SJCRH30 (cell line): ENCODE data around the gene IL12RB1. TPM values are rescaled to one million over a fixed set of nuclear protein-coding genes. Genes with fewer than 3 reads are reported as not detected.
"Not testable (repeated sequence)": the region's sequence is repeated elsewhere in the genome, so short reads cannot be mapped to it uniquely, and the experiment has no call there.

ENCODE experiments used
- DNase-seq, 2 experiments: peaks; one replicate each; pipeline ENCODE4 v3.0.0-alpha.2; 2015 to 2020
- H3K27ac ChIP-seq: fragments of 250-450 bp; sonication (Bioruptor Pico); 2 replicates; pipeline ENCODE4 v1.5.1; 2020; ENCODE audit warnings: mild to moderate bottlenecking, moderate library complexity
- H3K27me3 ChIP-seq: fragments of 250-450 bp; sonication (Bioruptor Pico); 2 replicates; pipeline ENCODE4 v1.5.1; 2020; ENCODE audit warnings: mild to moderate bottlenecking, moderate library complexity
- H3K36me3 ChIP-seq: fragments of 250-450 bp; sonication (Bioruptor Pico); 2 replicates; pipeline ENCODE4 v1.5.1; 2020; ENCODE audit warnings: mild to moderate bottlenecking, moderate library complexity
- H3K4me1 ChIP-seq: fragments of 250-450 bp; sonication (Bioruptor Pico); 2 replicates; pipeline ENCODE4 v1.5.1; 2020; ENCODE audit warnings: mild to moderate bottlenecking, moderate library complexity
- H3K4me3 ChIP-seq: fragments of 250-450 bp; sonication (Bioruptor Pico); 2 replicates; pipeline ENCODE4 v1.5.1; 2020; ENCODE audit warnings: mild to moderate bottlenecking, moderate library complexity
- H3K9me3 ChIP-seq: fragments of 250-450 bp; sonication (Bioruptor Pico); replicated peaks from 2 replicates; pipeline ENCODE4 v1.5.1; 2020; ENCODE audit warnings: mild to moderate bottlenecking, moderate library complexity
- total RNA-seq: library from RNA; depleted of rRNA; stranded (reverse); fragments of >200 nt; shearing (Covaris generic); gene quantifications from 2 replicates; pipeline ENCODE4 v1.2.3, GENCODE V29; 2014

Gene IL12RB1
- total RNA-seq, 1 experiment from 2014 or later: not detected

DNA sequence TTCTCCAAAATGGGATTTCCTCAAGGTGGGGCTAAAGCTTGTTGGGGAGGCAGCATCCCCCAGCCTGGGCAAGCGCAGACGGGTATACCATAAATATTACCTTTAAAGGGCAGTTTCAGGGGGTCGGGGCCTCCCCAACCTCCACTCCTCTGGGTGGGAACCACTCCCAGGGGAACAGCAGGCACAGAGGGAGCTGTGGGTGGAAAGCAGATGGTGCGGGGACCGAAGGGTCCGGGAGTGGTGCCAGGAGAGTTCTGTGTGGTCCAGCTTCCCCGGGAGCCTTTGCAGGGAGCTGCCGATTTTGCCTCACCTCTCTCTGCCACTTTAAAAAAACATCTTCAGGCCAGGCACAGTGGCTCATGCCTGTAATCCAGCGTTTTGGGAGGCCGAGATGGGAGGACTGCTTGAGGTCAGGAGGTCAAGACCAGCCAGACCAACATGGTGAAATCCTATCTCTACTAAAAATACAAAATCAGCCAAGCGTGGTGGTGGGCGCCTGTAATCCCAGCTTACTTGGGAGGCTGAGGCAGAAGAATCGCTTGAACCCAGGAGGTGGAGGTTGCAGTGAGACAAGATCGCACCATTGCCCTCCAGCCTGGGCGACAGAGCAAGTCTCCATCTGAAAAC lies 16.3 kb upstream of the IL12RB1 start:
- Histone ChIP-seq H3K4me1 (no peaks in the 10 kb centered on the region), H3K27ac (no peak overlapping the region), H3K36me3 (no peaks in the 10 kb centered on the region), H3K27me3 (peaks cover 35% of the 10 kb centered on the region), H3K9me3 (no peaks in the 10 kb centered on the region), H3K4me3 (no peak overlapping the region)
- peak in 1 of 2 experiments; percentile 35 for DNase-seq

DNA sequence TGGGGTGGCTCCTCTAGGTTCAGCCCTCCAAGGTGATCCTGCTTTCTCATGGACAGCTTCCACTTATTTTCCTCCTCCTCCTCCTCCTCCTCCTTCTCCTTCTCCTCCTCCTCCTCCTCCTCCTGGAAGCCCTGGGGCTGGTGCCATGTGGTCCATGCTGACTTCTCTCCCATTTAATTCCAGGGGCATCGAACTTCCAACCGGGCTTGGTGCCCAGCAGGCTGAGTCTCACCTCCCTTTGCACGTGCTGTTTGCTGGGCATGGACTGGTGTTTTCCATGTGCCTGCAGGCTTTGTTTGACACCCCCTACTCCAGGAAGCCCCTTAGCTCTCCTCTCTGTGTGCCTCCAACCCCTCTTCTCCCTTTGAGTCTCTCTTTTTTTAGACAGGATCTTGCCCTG lies 14.5 kb upstream of the IL12RB1 start:
- DNase-seq: no peak
- peaks cover 28% of the 10 kb centered on the region for H3K27me3 ChIP-seq

DNA sequence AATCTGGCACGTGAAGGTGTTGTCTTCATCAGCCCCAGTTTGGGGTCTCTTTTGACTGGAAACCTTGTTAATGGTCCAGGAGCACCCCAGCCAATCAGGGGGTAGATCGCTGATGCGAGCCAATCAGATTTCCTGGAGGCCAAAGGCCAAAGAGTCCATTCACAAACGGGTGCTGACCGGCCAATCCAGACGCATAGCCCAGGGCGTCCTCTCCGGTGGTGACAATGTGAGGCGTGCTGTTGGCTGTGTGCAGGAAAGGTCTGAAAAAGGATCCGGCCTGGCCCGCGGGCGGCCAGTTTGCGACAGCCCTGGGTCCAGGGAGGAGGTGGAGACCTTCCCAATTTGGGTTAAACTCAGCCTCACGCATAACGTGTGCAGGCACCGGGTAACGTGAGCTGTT lies 14.0 kb upstream of the IL12RB1 start:
- H3K4me1 ChIP-seq: no peaks in the 10 kb centered on the region
- DNase-seq: peak; percentile 47 to 67
- no peaks in the 10 kb centered on the region for H3K36me3 ChIP-seq
- H3K9me3 ChIP-seq: no peaks in the 10 kb centered on the region
- no peak overlapping the region for H3K4me3 ChIP-seq
- peaks cover 28% of the 10 kb centered on the region for H3K27me3 ChIP-seq
- no peak overlapping the region for H3K27ac ChIP-seq

More for the DNA sequence above, 14.5 kb upstream of the IL12RB1 start:
- Histone ChIP-seq H3K4me3 (no peak overlapping the region), H3K9me3 (no peaks in the 10 kb centered on the region), H3K27ac (no peak overlapping the region), H3K4me1 (no peaks in the 10 kb centered on the region), H3K36me3 (no peaks in the 10 kb centered on the region)

DNA sequence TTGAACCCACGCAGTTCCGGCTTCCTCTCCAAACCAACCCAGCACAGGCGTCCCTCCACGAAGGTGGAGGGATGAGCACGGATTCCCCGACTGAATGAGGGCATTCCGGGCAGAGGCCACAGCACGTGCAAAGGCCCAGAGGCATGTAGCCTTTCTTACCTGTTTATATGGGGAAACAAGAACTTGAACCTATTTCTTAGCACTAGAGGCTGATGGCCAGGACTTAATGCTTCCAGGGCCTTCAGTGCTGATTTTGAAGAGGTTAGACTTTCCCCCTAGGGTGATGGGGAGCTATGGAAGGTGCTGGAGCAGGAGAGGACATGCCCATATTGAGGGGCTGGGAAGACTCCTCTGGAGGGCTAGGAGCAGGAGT lies 12.9 kb upstream of the IL12RB1 start:
- Histone ChIP-seq H3K9me3 (no peaks in the 10 kb centered on the region), H3K27me3 (peaks cover 28% of the 10 kb centered on the region), H3K27ac (no peak overlapping the region), H3K36me3 (no peaks in the 10 kb centered on the region), H3K4me1 (no peaks in the 10 kb centered on the region), H3K4me3 (no peak overlapping the region)
- no peak for DNase-seq

DNA sequence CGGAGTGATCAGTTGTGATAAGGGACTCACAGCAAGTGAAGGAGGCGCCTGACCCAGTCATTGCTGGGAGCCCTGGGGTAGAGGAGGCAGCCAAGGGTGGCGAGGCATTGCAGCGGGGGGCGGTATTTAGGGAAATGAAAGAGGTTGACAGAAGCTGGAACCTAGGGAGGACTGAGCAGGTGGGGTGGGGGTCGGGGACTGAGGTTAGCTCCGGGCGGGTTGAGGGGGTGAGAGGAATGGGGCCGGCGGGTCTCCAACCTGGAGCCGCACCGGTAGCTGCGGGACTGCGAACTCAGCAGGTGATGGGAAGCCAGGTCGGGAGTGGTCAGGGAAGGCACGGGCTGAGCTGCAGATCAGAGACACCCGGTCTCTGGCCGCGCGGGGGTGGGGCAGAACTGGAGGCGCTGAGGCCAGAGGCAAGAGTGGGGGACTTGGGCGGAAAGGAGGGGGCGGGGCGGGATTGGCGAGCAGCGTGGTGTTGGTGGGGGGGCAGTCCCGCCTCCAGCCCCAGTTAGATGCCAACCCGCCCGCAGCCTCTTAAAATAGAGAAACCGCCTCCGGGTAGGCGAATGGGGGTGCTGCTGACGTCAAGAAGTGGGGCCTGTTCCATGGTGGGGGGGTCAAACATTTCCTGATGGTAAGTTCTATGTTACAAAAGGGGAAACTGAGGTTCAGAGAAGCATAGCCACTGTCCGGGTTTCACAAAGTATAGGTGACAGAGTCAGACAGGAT lies 12.3 kb upstream of the IL12RB1 start:
- H3K27me3 ChIP-seq: peaks cover 28% of the 10 kb centered on the region; the same call in 1 of the 2 replicates
- no peaks in the 10 kb centered on the region for H3K4me1 ChIP-seq
- H3K36me3 ChIP-seq: no peaks in the 10 kb centered on the region
- DNase-seq: no peak
- no peaks in the 10 kb centered on the region for H3K9me3 ChIP-seq
- H3K4me3 ChIP-seq: no peak overlapping the region
- no peak overlapping the region for H3K27ac ChIP-seq

DNA sequence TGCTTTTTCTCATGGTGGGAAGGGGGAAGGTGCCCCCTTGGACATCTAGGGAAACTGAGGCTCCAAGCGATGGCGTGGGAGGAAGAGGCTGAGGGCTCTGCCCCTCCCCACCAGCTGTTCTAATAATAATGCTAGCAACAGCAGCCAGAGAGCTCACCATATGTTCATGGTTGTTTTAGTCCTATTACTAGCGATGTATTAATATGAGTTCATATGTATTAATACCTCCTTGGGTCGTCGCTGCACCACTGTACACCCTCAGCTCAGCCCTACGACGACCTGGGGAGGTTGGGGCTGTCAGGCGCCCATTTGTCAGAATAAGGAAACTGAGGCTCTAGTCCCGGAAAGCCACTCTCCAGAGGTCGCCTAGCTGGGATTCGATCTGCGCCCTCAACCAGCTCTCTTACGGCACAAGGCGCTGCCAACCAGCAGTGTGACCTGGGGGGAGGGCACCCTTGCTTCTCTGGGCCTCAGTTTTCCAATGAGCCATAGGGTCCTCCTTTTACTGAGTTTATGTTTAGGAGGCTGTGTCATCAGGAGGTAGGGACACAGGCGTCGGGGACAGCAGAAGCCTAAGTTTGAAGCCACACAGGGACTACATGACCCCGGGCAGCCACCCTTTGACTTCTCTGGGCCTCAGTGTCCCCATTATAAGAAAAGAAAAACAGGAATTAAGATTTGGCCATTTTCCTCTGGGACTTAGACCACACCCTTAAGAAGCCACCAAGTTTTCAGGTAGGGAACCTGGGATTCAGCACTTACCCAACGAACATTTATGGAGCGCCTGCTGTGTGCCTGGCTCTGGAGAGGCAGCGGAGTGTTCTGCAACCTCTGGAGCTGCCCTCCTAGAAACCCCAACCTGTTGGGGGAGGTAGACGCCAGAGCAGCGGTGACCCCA lies 11.5 kb upstream of the IL12RB1 start:
- DNase-seq: no peak
- Histone ChIP-seq H3K4me3 (no peak overlapping the region), H3K36me3 (no peaks in the 10 kb centered on the region), H3K9me3 (no peaks in the 10 kb centered on the region), H3K27ac (no peak overlapping the region), H3K4me1 (no peaks in the 10 kb centered on the region), H3K27me3 (peaks cover 24% of the 10 kb centered on the region; the same call in 1 of the 2 replicates)

DNA sequence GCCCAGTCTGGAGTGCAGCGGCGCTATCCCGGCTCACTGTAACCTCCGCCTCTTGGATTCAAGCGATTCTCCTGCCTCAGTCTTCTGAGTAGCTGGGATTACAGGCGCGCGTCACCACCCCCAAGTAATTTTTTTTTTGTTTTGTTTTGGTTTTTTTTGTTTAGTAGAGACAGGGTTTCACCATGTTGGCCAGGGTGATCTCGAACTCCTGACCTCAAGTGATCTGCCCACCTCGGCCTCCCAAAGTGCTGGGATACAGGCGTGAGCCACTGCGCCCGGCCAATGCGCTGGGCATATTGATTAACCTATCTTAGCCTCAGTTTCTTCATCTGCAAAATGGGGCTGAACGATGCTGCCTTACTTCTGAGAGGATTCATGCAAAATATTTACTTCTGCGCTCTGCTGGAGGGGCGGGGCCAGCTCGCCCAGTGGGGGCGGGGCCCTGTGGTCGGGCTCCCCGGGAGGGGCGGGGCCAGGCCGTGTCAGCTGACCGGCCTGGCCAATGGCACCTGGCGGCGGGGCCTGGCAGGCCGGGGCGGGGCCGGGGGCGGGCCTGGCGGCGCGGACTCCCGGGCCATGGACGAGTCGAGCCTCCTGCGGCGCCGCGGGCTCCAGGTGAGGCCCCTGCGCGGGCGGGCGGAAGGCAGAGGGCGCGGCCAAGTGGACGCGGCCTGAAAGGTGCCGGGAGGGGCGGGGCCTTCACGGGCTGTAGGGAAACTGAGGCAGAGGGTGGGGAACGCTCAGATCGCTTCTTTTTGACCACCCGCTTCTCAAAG lies 10.7 kb upstream of the IL12RB1 start, which contains the start of gene MAST3:
MAST3 (plus strand) TSS at position 562 of the 776 bp plus-strand sequence; CDS start at position 577, 15 bp downstream.
- no peaks in the 10 kb centered on the region for H3K4me1 ChIP-seq
- peaks cover 20% of the 10 kb centered on the region; the same call in 1 of the 2 replicates for H3K27me3 ChIP-seq
- no peak within 1 kb of the TSS for H3K27ac ChIP-seq
- H3K36me3 ChIP-seq: no peaks in the 10 kb centered on the region
- no peak for DNase-seq
- no peaks in the 10 kb centered on the region for H3K9me3 ChIP-seq
- no peak within 1 kb of the TSS for H3K4me3 ChIP-seq

DNA sequence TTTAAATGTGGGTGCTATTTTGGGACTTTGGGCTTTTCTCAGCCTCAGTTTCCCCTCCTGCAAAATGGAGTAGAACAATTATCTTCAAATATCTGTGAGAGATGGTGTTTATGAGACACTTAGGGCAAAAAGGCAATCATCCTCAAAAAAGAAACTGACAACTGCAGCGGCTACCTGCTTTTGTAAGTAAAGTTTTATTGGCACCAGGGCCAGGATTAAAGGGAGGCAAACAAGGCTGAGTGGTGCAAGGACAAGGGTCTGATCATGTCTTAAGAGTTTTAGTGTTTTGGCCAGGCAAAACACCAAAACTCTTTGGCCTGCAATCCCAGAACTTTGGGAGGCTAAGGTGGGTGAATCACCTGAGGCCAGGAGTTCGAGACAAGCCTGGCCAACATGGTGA lies 9.5 kb upstream of the IL12RB1 start:
- no peaks in the 10 kb centered on the region for H3K4me1 ChIP-seq
- no peak overlapping the region for H3K27ac ChIP-seq
- DNase-seq: no peak
- H3K9me3 ChIP-seq: no peaks in the 10 kb centered on the region
- H3K4me3 ChIP-seq: no peak overlapping the region
- H3K36me3 ChIP-seq: no peaks in the 10 kb centered on the region
- peaks cover 20% of the 10 kb centered on the region for H3K27me3 ChIP-seq

DNA sequence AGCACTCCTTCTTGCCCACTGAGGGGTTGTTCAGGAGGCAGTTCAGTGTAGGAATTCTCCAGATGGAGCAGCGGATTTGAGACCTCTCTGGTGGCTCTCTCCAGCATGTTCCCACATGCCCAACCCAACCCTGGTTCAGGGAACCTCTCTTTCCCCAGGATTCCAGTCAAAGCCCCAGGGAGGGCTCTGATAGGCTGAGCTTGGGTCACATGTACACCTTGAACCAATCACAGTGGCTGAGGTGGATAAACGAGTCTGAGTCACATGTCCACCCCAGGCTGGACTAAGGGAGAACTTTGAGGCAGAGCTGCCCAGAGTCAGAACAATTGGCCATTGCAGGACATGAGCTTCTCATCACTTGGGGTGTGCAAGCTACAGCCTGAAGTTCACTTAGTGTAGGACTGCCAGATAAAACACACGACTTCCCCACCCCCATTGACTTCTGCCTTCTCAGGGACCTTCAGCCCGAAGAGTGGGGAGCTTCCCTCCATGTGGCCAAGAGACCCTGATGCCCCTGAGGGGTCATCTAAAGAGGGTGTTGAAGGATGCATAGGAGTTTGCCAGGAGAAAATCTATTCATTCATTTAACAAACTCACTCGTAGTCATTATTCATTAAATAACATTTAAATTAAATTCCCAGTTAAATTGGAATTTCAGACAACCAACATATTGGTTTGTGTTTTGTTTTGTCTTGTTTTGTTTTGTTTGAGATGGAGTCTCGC lies 6.9 kb upstream of the IL12RB1 start:
- Histone ChIP-seq H3K4me3 (no peak overlapping the region), H3K27ac (no peak overlapping the region), H3K27me3 (peaks cover 21% of the 10 kb centered on the region), H3K4me1 (no peaks in the 10 kb centered on the region), H3K9me3 (no peaks in the 10 kb centered on the region), H3K36me3 (no peaks in the 10 kb centered on the region)
- peak; percentile 49 to 68 for DNase-seq

DNA sequence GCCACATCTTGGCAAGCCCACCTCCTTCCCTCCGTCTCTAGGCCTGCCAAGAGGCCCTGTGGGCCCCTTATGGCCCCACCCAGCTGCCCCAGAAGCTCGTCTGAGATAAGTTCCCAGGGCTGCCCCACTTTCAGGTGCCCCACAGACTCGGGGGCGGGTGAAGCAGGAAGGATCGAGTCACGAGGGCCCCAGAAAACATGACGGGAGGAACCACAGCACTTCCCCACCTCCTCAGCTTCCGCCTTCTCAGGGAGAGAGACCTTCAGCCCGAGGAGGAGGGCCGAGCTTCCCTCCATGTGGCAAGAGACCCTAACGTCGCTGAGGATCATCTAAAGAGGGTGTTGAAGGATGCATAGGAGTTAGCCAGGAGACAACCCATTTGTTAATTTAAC lies 4.5 kb upstream of the IL12RB1 start:
- H3K27me3 ChIP-seq: peaks cover 26% of the 10 kb centered on the region
- H3K27ac ChIP-seq: no peak overlapping the region
- no peaks in the 10 kb centered on the region for H3K36me3 ChIP-seq
- no peak overlapping the region for H3K4me3 ChIP-seq
- no peaks in the 10 kb centered on the region for H3K9me3 ChIP-seq
- DNase-seq: no peak
- H3K4me1 ChIP-seq: no peaks in the 10 kb centered on the region

DNA sequence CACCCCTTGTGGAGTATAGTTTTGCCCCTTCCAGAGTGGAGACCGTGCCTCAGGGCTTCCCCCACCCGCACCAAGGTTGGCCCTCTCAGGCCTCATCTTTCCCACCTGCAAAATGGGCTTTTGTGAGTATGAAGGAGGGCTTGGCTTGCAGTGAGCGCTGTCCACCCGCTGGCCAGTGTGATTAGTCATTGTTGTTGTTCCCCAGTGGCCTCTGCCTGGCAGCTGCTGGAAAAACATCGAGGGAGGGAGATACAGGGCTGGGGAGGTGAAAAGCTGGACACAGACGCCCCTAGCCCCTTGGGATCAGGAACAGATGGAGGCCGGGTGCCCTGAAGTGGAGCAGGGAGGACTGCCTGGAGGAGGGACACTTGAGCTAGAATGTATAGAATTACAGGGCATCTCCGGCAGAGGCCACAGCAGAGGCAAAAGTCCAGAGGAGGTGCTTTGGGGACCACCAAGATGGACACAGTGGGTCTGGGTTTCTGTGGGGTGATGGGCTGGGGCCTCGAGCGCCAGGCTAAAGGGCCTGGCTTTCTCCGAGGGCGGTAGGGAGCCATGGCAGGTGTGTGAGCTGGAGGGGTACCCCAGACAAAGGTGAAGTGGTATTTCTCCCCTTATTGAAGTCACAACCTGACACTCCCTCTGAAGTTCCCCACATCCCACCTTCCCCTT lies 3.9 kb upstream of the IL12RB1 start:
- no peaks in the 10 kb centered on the region for H3K4me1 ChIP-seq
- H3K27ac ChIP-seq: no peak overlapping the region
- H3K4me3 ChIP-seq: no peak overlapping the region
- H3K27me3 ChIP-seq: peaks cover 27% of the 10 kb centered on the region
- no peaks in the 10 kb centered on the region for H3K36me3 ChIP-seq
- no peak for DNase-seq
- no peaks in the 10 kb centered on the region for H3K9me3 ChIP-seq

DNA sequence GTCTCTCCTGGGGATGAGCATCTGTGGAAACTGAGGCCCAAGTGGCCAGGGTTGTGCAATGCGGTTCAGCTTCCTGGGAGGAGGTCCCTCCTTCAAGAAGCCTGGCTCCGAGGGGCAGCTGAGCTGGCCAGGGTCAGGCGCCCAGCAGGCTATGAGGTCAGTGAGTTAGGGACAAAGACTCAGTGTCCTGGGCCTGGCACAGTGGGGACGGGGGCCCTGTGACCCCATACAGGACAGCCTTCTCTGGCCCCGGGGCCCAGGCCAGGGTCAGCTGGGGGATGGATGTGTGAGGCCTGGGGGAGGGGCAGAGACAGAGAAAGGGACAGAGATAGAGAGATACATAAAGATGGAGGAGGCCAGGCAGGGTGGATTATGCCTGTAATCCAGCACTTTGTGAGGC lies 3.0 kb upstream of the IL12RB1 start:
- DNase-seq: no peak

DNA sequence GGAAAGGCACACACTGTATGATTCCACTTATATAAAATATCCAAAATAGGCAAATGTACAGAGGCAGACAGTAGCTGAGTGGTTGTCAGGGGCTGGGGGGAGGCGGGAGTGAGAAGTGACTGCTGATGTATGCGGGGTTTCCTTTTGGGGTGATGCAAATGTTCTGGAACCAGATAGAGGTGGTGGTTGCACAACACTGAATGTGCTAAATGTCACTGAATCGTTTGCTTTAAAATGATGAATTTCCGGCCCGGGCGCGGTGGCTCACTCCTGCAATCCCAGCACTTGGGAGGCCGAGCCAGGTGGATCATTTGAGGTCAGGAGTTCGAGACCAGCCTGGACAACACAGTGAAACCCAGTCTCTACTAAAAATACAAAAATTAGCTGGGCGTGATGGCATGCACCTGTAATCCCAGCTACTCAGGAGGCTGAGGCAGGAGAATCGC lies 2.4 kb upstream of the IL12RB1 start:
- H3K4me1 ChIP-seq, DNase-seq, H3K27ac ChIP-seq: not testable (repeated sequence)

More for the DNA sequence above, 3.0 kb upstream of the IL12RB1 start:
- Histone ChIP-seq H3K36me3 (no peaks in the 10 kb centered on the region), H3K27me3 (peaks cover 27% of the 10 kb centered on the region), H3K9me3 (no peaks in the 10 kb centered on the region), H3K4me1 (no peaks in the 10 kb centered on the region), H3K4me3 (no peak overlapping the region), H3K27ac (no peak overlapping the region)

More for the DNA sequence above, 2.4 kb upstream of the IL12RB1 start:
- not testable (repeated sequence) for H3K4me3 ChIP-seq, H3K9me3 ChIP-seq, H3K36me3 ChIP-seq
- peaks cover 27% of the 10 kb centered on the region for H3K27me3 ChIP-seq
